SH-SY5Y (cell line): ENCODE measurements around the gene IRAK2.

ENCODE experiments used
- GATA2 ChIP-seq: IDR thresholded peaks from 2 replicates; pipeline ENCODE4 v1.6.1; 2011; ENCODE audit warnings: mild to moderate bottlenecking, low read depth, low read length
- GATA3 ChIP-seq: IDR thresholded peaks from 2 replicates; pipeline ENCODE4 v1.6.1; 2011; ENCODE audit warnings: low read depth, mild to moderate bottlenecking, low read length, moderate library complexity

The IRAK2 gene

DNA sequence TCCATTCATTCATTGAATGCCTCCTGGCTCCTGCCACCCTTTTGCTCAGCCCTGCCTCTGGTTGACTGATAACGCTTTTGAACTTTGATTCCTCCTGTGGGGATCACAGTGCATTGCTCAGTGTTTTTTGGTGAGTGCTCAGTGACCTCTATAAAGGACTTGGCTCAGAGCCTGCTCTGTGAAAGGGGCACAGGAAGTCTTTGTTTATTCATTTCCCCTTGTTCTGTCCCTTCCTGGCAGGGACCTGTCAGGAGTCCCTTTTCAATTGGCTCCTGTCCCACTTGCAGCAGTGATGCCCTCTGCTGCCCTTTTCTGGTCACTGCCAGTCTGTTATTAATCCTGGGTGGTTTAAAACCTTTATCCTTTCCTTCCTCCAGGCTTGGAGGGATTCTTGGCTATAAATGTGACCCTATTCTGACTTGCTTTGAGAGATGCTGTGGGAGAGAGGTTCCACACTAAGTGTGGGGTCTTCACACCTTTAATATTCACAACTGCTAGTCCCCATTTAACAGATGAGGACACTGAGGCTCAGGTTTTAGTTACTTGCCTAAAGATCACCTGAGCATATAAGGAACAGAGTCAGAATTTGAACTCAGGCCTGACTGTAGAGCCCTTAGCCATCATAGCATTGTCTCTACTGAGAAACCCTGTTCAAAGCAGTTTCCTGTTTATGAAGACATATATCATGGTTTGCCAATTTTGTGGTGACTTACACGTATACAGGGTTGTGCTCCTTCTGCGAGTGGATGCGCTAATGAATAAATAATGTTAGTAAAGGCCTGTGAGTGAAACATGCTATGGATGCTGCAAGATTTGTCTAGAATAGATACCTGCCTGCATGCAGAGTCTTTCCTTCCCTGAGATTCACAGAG, 60.3 kb downstream of the IRAK2 start:
- TF ChIP-seq GATA2, result no peak
- TF ChIP-seq GATA3, result no peak

- no peak for TF ChIP-seq GATA2
- TF ChIP-seq GATA3, result no peak
Measured at GRCh38 chr3:10226293-10226692, 61.6 kb downstream of the IRAK2 start.

DNA sequence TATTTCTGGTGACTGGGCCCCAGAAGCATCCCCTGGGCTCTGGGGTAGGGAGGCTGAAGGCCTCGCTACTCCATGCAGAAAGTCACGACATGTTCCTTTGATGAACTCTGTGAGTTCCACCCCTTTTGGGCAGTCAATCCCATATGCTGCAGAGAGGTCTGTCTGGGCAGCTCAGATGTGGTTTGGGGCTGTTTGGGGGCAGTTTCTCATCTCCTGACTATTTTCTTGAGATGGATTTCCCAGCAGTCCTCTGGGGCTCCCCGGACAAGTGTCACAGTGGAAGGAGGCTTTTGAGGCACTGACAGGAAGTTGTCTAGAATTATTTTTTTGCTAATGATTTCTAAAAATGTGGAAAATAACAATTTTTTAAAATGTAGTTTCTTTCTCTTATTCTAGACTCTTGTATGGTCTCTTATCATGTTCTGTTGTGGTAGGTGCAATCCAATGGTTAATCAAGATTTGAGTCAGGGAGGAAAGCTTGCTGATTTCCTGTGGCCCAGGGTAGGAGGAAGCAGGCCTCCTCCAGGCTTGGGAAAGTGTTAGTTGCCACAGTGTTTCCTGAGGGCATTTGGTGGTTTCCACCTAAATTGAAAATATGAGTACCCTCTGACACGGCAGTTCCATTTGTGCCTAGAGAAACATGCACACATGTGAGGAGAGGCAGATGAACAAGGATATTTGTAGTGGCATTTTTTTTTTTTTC, 63.7 kb downstream of the IRAK2 start:
- TF ChIP-seq GATA2 (no peak), GATA3 (no peak)

GRCh38 chr3:10229576-10229975, 64.9 kb downstream of the IRAK2 start:
- TF ChIP-seq GATA2, result no peak
- no peak for TF ChIP-seq GATA3

- TF ChIP-seq GATA3 (no peak), GATA2 (no peak)
Measured at GRCh38 chr3:10232137-10232536, 67.4 kb downstream of the IRAK2 start.

DNA sequence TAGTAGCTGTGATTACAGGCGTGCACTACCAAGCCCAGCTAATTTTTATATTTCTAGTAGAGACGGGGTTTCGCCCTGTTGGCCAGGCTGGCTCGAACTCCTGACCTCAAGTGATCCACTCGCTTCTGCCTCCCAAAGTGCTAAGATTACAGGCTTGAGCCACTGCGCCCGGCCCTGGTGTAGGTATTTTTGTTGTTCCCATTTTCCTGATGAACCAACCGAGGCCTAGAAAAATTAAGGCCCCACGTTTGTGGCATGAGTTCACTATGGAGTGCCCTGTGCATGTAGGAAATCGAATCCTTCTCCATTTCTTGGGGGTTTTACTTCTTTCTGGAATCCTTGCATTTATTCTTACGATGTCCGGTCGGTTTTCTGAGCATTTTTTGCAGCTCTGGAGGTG, 69.3 kb downstream of the IRAK2 start:
- TF ChIP-seq GATA3, result no peak
- TF ChIP-seq GATA2, result no peak

GRCh38 chr3:10234526-10235230, 70.0 kb downstream of the IRAK2 start:
- TF ChIP-seq GATA2 (no peak), GATA3 (no peak)

- TF ChIP-seq GATA2 (no peak), GATA3 (no peak)
Measured at GRCh38 chr3:10235551-10235950, 70.8 kb downstream of the IRAK2 start.

- TF ChIP-seq GATA2 (no peak), GATA3 (no peak)
Measured at GRCh38 chr3:10238345-10239183, 73.8 kb downstream of the IRAK2 start.

DNA sequence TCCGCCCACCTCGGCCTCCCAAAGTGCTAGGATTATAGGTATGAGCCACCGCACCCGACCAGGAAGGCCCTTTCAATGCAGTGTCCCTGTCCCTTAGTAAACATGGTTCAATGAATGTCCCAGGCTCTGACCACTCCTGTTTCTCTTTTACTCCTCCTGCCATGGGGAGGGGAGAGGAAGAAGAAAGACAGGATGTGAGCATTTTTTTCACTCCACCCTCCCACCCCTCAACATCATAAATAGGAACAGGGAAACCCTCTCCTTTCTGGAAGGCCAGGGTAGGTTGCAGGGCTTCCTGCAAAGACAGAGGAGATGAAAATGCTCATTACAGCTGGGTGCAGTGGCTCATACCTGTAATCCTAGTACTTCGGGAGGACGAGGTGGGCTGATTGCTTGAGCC, 76.1 kb downstream of the IRAK2 start:
- TF ChIP-seq GATA3 (no peak), GATA2 (no peak)

DNA sequence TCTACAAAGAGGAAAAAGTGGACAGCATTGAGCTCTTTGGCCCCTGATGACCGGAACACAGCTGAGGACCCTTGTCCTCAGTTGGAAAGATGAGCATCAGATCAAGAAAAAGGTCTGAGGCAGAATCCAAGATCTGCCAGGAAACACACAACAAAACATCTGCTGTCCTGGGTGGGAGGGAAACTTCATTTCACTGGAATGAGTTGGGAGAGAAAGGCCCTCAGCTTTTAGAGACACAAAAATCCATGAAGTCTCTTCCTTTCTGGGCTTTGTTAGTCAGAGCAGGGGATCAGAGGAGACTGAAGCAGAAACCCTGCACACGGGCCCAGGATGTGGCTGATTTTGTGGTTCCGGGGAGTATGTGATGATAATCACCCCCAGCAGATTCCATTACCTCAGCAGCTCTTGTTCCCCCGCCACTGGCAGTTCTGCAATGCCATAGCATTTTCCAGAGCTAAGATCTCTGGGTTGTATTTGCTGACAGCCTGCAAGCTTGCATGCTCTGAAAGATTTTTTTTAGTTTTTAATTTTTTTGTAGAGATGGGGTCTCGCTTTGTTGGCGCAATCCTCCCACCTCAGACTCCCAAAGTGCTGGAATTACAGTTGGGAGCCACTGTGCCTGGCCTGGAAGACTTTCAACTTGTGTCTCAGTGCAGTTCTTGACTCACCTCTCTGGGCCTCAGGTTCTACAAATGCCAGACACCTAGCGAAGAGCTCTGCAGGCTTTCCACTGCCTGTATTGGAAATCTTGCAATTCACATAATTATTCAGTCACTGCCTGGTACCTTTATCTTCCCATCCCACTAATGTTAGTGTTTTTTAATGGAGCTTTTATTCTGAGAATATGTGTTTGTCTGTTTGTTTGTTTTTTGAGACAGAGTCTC, 77.7 kb downstream of the IRAK2 start:
- no peak for TF ChIP-seq GATA3
- TF ChIP-seq GATA2, result no peak

DNA sequence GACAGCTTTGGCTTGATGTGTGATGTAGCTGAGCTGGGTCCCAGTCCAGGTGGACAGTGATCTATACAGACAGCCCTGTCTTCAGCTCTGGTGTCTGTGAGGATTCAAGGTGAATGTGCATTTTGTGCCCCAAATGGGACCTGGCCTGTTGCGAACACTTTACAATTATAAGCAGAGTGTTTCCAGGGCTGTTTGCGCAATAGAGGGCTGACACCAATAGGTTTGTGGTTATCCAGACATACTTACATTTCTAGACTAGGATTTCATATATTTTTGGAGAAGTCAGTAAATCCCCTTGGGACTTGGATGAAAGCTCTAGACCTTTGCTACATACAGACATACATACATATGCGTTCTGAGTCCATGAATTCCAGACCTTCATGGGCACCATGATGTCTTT, 79.3 kb downstream of the IRAK2 start:
- TF ChIP-seq GATA2 (no peak), GATA3 (no peak)
